AG04449 (cell line): Measurements from ENCODE around the gene C10orf67.

Experiments
- CTCF ChIA-PET: fragments of 350-600 bp; formaldehyde crosslinking; extraction: SDS; loops from one replicate; lab custom pipeline; 2021; ENCODE audit warnings: antibody characterized with exemption; lab: Yijun Ruan, JAX
- POLR2A ChIA-PET: fragments of 400-600, 350-600 bp; formaldehyde crosslinking; extraction: SDS; loops from one replicate; lab custom pipeline; 2020; ENCODE audit warnings: antibody characterized with exemption, inconsistent platforms; lab: Yijun Ruan, JAX
- DNase-seq: peaks from one replicate; pipeline ENCODE4 v3.0.0-alpha.2; 2010; ENCODE audit warnings: low read depth, low spot score
- H3K4me3 ChIP-seq: 2 replicates; pipeline ENCODE4 v1.5.1; 2011; ENCODE audit warnings: low read depth, mild to moderate bottlenecking, control low read depth, low read length
- TF ChIP-seq, protein P1 (sequence below): IDR thresholded peaks from one replicate; pipeline ENCODE4 v1.5.1; 2011; ENCODE audit warnings: mild to moderate bottlenecking, moderate library complexity, low read length, control low read depth, inconsistent platforms; ENCODE audit not compliant: insufficient read depth; ENCODE audit errors: missing control alignments

Gene C10orf67

DNA sequence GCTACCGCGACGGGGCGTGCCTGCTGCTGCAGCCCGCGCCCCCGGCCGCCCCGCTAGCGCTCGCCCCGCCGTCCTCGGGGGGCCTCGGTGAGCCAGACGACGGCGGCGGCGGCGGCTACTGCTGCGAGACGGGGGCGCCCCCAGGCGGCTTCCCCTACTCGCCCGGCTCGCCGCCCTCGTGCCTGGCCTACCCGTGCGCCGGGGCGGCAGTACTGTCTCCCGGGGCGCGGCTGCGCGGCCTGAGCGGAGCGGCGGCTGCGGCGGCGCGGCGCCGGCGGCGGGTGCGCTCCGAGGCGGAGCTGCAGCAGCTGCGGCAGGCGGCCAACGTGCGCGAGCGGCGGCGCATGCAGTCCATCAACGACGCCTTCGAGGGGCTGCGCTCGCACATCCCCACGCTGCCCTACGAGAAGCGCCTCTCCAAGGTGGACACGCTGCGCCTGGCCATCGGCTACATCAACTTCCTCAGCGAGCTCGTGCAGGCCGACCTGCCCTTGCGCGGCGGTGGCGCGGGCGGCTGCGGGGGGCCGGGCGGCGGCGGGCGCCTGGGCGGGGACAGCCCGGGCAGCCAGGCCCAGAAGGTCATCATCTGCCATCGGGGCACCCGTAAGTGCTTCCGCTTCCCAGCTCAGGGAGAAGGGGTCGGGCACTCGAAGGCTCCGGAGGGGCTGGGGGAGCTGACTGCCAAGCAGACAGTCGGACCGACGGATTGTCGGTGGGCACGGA is 151.7 kb downstream of the C10orf67 start:
- no peak for DNase-seq
- CTCF ChIA-PET, result no interaction called here

GRCh38 chr10:23191764-23192711 is 152.6 kb downstream of the C10orf67 start, which contains the start of gene PTF1A:
TSS of gene PTF1A (plus strand) at chr10:23192312. CDS start at chr10:23192531, 219 bp downstream.
- TF ChIP-seq, protein P1, sequence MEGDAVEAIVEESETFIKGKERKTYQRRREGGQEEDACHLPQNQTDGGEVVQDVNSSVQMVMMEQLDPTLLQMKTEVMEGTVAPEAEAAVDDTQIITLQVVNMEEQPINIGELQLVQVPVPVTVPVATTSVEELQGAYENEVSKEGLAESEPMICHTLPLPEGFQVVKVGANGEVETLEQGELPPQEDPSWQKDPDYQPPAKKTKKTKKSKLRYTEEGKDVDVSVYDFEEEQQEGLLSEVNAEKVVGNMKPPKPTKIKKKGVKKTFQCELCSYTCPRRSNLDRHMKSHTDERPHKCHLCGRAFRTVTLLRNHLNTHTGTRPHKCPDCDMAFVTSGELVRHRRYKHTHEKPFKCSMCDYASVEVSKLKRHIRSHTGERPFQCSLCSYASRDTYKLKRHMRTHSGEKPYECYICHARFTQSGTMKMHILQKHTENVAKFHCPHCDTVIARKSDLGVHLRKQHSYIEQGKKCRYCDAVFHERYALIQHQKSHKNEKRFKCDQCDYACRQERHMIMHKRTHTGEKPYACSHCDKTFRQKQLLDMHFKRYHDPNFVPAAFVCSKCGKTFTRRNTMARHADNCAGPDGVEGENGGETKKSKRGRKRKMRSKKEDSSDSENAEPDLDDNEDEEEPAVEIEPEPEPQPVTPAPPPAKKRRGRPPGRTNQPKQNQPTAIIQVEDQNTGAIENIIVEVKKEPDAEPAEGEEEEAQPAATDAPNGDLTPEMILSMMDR, result no peak
- H3K4me3 ChIP-seq, result no peak within 1 kb of the TSS
- no peak for DNase-seq
- POLR2A ChIA-PET, result no interaction called here
- CTCF ChIA-PET, result no interaction called here

More for the DNA sequence above, 151.7 kb downstream of the C10orf67 start:
- POLR2A ChIA-PET, result no interaction called here
- TF ChIP-seq, protein P1, result no peak
- no peak overlapping the region for H3K4me3 ChIP-seq

- DNase-seq, result no peak
- H3K4me3 ChIP-seq, result no peak overlapping the region
- ChIA-PET POLR2A (no interaction called here), CTCF (no interaction called here)
- TF ChIP-seq, protein P1, result no peak
Measured at GRCh38 chr10:23190872-23191763, 153.5 kb downstream of the C10orf67 start.

DNA sequence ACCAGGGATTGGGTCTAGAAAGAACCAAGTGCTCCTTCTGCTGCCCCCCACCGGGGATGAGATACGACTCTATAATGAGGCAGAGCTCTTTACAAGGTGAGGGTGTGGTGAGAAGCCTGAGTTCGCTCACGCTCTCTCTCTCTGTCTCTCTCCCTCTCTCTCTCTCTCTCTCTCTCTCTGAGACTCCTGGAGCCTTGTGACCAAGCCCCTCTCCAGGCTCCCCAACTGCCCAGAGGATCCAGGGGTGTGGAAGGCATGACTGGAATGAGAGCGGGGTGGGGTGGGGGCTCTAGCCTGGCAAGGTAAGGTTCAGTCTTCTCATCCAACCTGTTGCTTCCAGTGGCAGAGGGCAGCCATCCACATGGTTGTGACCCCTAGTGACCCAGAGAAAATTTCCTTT is 155.6 kb downstream of the C10orf67 start:
- DNase-seq, result no peak
- POLR2A ChIA-PET, result no interaction called here
- TF ChIP-seq, protein P1, result no peak
- CTCF ChIA-PET, result no interaction called here
- H3K4me3 ChIP-seq, result no peak overlapping the region

- POLR2A ChIA-PET, result no interaction called here
- TF ChIP-seq, protein P1, result no peak
- no peak for DNase-seq
- CTCF ChIA-PET, result interaction anchor here (1.0 kb wide), 1 partner anchor 29 kb away, joined by 3 read pairs; no protein-coding TSS in a partner anchor
- H3K4me3 ChIP-seq, result no peak overlapping the region
Measured at GRCh38 chr10:23187155-23187554, 157.4 kb downstream of the C10orf67 start.
